Neuronal stem cell (in vitro differentiated cells): Measurements from ENCODE around the gene ANXA4.

Experiments
- DNase-seq: peaks from one replicate; pipeline ENCODE4 v3.0.0-alpha.2; 2013; ENCODE audit warnings: low spot score
- H2AFZ ChIP-seq: one replicate; pipeline ENCODE4 v1.6.1; 2013; ENCODE audit warnings: mild to moderate bottlenecking, low read length, inconsistent platforms
- H2AK5ac ChIP-seq: 2 replicates; pipeline ENCODE4 v1.6.1; 2013; ENCODE audit warnings: low read depth, mild to moderate bottlenecking, inconsistent platforms, low read length, moderate library complexity, mixed read lengths
- H2BK120ac ChIP-seq: 2 replicates; pipeline ENCODE4 v1.6.1; 2013; ENCODE audit warnings: low read depth, mild to moderate bottlenecking, inconsistent platforms, low read length, moderate library complexity, mixed read lengths
- H2BK12ac ChIP-seq: one replicate; pipeline ENCODE4 v1.6.1; 2013; ENCODE audit warnings: low read length, inconsistent platforms
- H2BK15ac ChIP-seq: 2 replicates; pipeline ENCODE4 v1.6.1; 2013; ENCODE audit warnings: mild to moderate bottlenecking, low read length, inconsistent platforms, mixed read lengths
- H2BK5ac ChIP-seq: one replicate; pipeline ENCODE4 v1.6.1; 2013; ENCODE audit warnings: inconsistent platforms, mild to moderate bottlenecking, low read length, moderate library complexity
- H3K14ac ChIP-seq: one replicate; pipeline ENCODE4 v1.6.1; 2013; ENCODE audit warnings: low read length, inconsistent platforms
- H3K18ac ChIP-seq: 2 replicates; pipeline ENCODE4 v1.6.1; 2013; ENCODE audit warnings: low read length, inconsistent platforms
- H3K23ac ChIP-seq: 2 replicates; pipeline ENCODE4 v1.6.1; 2013; ENCODE audit warnings: low read depth, mild to moderate bottlenecking, mixed read lengths, low read length, inconsistent platforms; ENCODE audit not compliant: poor library complexity
- H3K27ac ChIP-seq: replicated peaks from 3 replicates; pipeline ENCODE4 v1.5.1; 2013; ENCODE audit warnings: low read length, inconsistent platforms
- H3K27me3 ChIP-seq, 3 experiments: 2 replicates each; pipeline ENCODE4 v1.6.1; 2013; ENCODE audit warnings: low read length in 3 of 3, mild to moderate bottlenecking in 2 of 3, inconsistent platforms in 1 of 3, low read depth in 1 of 3, mixed read lengths in 1 of 3, moderate library complexity in 1 of 3; ENCODE audit not compliant: control insufficient read depth in 3 of 3, insufficient read depth in 3 of 3
- H3K36me3 ChIP-seq, 2 donors: replicated peaks in 1 of 2; 2 replicates each; pipeline ENCODE4 v1.6.1; 2013; ENCODE audit warnings: low read length in 2 of 2; ENCODE audit not compliant: control insufficient read depth in 2 of 2, insufficient read depth in 2 of 2
- H3K4ac ChIP-seq: 2 replicates; pipeline ENCODE4 v1.6.1; 2013; ENCODE audit warnings: inconsistent platforms, mild to moderate bottlenecking, low read length, moderate library complexity
- H3K4me1 ChIP-seq, 2 donors: 1 replicate in 1 of 2; 2 replicates in 1 of 2; pipeline ENCODE4 v1.6.1; 2013; ENCODE audit warnings: low read length in 2 of 2, low read depth in 1 of 2; ENCODE audit not compliant: control insufficient read depth in 2 of 2, insufficient read depth in 1 of 2
- H3K4me2 ChIP-seq: one replicate; pipeline ENCODE4 v1.6.1; 2013; ENCODE audit warnings: mild to moderate bottlenecking, low read length, inconsistent platforms; ENCODE audit not compliant: insufficient read depth, poor library complexity, severe bottlenecking
- H3K4me3 ChIP-seq, 2 donors: 2 replicates each; pipeline ENCODE4 v1.5.1; 2013; ENCODE audit warnings: low read length in 2 of 2, mild to moderate bottlenecking in 2 of 2, inconsistent platforms in 1 of 2, moderate library complexity in 1 of 2
- H3K79me1 ChIP-seq: one replicate; pipeline ENCODE4 v1.6.1; 2013; ENCODE audit warnings: low read depth, mild to moderate bottlenecking, inconsistent platforms, low read length, moderate library complexity
- H3K9ac ChIP-seq: one replicate; pipeline ENCODE4 v1.6.1; 2013; ENCODE audit warnings: mild to moderate bottlenecking, low read depth, low read length, inconsistent platforms; ENCODE audit not compliant: poor library complexity
- H3K9me3 ChIP-seq, 2 donors: replicated peaks in 1 of 2; 2 replicates each; pipeline versions ENCODE3 to v1.6.1; 2013; ENCODE audit warnings: low read length in 2 of 2, mild to moderate bottlenecking in 2 of 2, inconsistent platforms in 1 of 2, low read depth in 1 of 2, mixed read lengths in 1 of 2, moderate library complexity in 1 of 2; ENCODE audit not compliant: control insufficient read depth in 2 of 2, insufficient read depth in 1 of 2
- H4K8ac ChIP-seq: one replicate; pipeline ENCODE4 v1.6.1; 2013; ENCODE audit warnings: low read depth, mild to moderate bottlenecking, inconsistent platforms, low read length, moderate library complexity
- H4K91ac ChIP-seq: one replicate; pipeline ENCODE4 v1.6.1; 2013; ENCODE audit warnings: low read length, low read depth, mild to moderate bottlenecking, inconsistent platforms; ENCODE audit not compliant: poor library complexity
- WGBS, 2 donors: extraction: QIAGEN DNeasy Blood & Tissue Kit; methylation state at CpG; one replicate each; pipeline ENCODE4 v1.1.7; 2013; ENCODE audit warnings: missing lambda C conversion rate in 2 of 2, mixed read lengths in 1 of 2; ENCODE audit not compliant: insufficient read length in 2 of 2, insufficient replicate concordance in 1 of 2; ENCODE audit errors: extremely low coverage in 2 of 2; 5-methylcytosine and 5-hydroxymethylcytosine counted together

The ANXA4 gene

DNA sequence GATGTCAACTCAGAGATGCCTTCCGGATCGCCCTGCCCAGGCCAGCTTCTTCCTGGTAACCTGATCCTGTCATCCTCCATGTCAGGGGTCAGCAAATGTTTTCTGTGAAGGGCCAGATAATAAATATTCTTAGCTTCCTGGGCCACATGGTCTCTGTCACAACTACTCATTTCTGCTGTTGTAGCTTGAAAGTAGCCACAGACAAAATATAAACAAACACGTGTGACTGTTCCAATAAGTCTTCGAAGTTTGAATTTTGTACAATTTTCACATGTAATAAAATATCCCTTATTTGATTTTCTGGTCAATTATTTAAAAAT lies 35.8 kb downstream of the ANXA4 start:
- Histone ChIP-seq H4K8ac (no peak overlapping the region), H2AFZ (no peak overlapping the region), H3K18ac (no peak overlapping the region), H3K27me3 (no peaks in the 10 kb centered on the region), H3K23ac (no peak overlapping the region), H4K91ac (no peak overlapping the region), H3K14ac (no peak overlapping the region), H2AK5ac (no peak overlapping the region), H3K9ac (no peak overlapping the region), H3K36me3 (no peaks in the 10 kb centered on the region), H3K9me3 (peaks cover 0 to 2% of the 10 kb centered on the region in 2 donors), H3K4ac (no peak overlapping the region), H3K4me2 (no peak overlapping the region), H2BK12ac (no peak overlapping the region), H3K4me3 (no peak overlapping the region), H2BK15ac (no peak overlapping the region), H3K27ac (no peak overlapping the region), H3K79me1 (no peaks in the 10 kb centered on the region), H3K4me1 (peaks cover 0 to 7% of the 10 kb centered on the region in 2 donors), H2BK120ac (no peak overlapping the region), H2BK5ac (no peak overlapping the region)
- WGBS, 2 donors = no CpG with 5 or more reads among the region's 4 CpGs
- DNase-seq = no peak

DNA sequence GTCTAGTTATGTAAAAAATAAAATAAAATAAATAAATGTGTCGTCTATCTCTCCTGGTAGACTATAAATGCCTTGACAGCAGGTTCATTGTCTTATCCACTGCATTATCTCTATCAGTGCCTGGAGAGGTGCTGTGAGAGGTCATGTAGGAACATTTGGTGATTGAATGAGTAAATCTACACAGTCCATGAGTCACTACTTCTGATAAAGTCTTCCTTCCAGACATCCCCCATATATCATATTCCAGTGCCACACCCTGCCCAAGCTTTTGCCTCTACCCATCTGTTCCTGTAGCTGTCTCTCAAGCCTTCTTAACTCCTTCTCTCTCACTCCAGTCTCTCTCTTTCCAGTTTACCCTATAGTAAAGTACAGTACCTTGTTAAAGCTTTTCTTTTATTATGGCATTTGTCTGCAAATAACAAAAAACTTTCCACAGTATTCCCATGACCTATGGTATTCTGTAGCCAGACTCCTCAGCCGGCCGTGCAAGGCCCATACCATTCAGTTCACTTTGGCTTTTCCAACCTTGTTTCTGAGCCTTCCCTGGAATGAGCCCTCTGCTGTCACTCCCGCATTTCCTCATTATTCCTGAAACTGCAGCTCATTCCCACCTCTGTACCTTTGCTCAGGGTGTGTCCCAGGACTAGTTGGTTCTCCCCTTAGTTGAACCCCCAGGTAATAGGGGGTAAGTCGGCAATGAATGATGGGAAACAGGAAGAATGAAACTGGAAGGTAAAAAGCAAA lies 37.5 kb downstream of the ANXA4 start:
- H3K9ac ChIP-seq = no peak overlapping the region
- no peaks in the 10 kb centered on the region for H3K27me3 ChIP-seq
- H4K8ac ChIP-seq = no peak overlapping the region
- H2BK5ac ChIP-seq = no peak overlapping the region
- no peak overlapping the region for H2BK15ac ChIP-seq
- H2BK120ac ChIP-seq = no peak overlapping the region
- no peak overlapping the region for H2AK5ac ChIP-seq
- no peak overlapping the region for H2BK12ac ChIP-seq
- no peak overlapping the region for H3K4me2 ChIP-seq
- H3K18ac ChIP-seq = no peak overlapping the region
- H3K79me1 ChIP-seq = no peaks in the 10 kb centered on the region
- DNase-seq = no peak
- no peak overlapping the region for H2AFZ ChIP-seq
- H3K36me3 ChIP-seq = no peaks in the 10 kb centered on the region
- no peak overlapping the region for H3K27ac ChIP-seq
- no peak overlapping the region for H4K91ac ChIP-seq
- H3K4me1 ChIP-seq = peaks cover 0 to 2% of the 10 kb centered on the region in 2 donors
- H3K14ac ChIP-seq = no peak overlapping the region
- peaks cover 0 to 2% of the 10 kb centered on the region in 2 donors for H3K9me3 ChIP-seq
- no CpG with 5 or more reads among the region's 5 CpGs for WGBS, 2 donors
- no peak overlapping the region for H3K23ac ChIP-seq
- H3K4me3 ChIP-seq = no peak overlapping the region
- no peak overlapping the region for H3K4ac ChIP-seq

DNA sequence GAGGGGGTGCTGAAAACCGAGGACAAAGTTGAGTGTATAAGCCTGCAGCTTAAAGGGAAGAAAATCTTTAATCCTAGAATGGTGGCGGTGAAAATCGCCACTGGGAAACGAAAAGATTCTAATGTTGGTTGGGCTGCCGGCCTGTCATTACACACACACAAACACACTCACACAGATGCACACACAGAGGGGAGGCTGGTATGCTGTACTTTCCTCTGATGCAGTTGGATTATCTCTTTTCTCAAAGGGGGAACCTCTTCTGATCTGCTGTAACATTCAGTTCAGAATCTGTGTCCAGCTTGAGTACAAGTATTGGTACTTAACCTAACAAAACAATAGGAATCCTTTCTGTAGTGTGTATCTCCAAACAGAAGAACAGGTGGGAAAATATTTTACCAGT lies 39.0 kb downstream of the ANXA4 start:
- H3K4me1 ChIP-seq = peaks cover 0 to 2% of the 10 kb centered on the region in 2 donors
- H3K27ac ChIP-seq = no peak overlapping the region
- H3K18ac ChIP-seq = no peak overlapping the region
- H2AK5ac ChIP-seq = no peak overlapping the region
- no peak overlapping the region for H2AFZ ChIP-seq
- no peak overlapping the region for H2BK5ac ChIP-seq
- H4K91ac ChIP-seq = no peak overlapping the region
- H3K14ac ChIP-seq = no peak overlapping the region
- H2BK15ac ChIP-seq = no peak overlapping the region
- no peak overlapping the region for H4K8ac ChIP-seq
- H3K4me2 ChIP-seq = no peak overlapping the region
- H2BK120ac ChIP-seq = no peak overlapping the region
- no peak overlapping the region for H3K9ac ChIP-seq
- DNase-seq = no peak
- WGBS, 2 donors = no CpG with 5 or more reads among the region's 5 CpGs
- no peak overlapping the region for H2BK12ac ChIP-seq
- H3K23ac ChIP-seq = no peak overlapping the region
- no peak overlapping the region for H3K4me3 ChIP-seq
- H3K9me3 ChIP-seq = peaks cover 0 to 2% of the 10 kb centered on the region in 2 donors
- no peak overlapping the region for H3K4ac ChIP-seq
- no peaks in the 10 kb centered on the region for H3K36me3 ChIP-seq
- H3K27me3 ChIP-seq = peaks cover 0 to 4% (median 0%) of the 10 kb centered on the region in 3 experiments
- H3K79me1 ChIP-seq = no peaks in the 10 kb centered on the region

DNA sequence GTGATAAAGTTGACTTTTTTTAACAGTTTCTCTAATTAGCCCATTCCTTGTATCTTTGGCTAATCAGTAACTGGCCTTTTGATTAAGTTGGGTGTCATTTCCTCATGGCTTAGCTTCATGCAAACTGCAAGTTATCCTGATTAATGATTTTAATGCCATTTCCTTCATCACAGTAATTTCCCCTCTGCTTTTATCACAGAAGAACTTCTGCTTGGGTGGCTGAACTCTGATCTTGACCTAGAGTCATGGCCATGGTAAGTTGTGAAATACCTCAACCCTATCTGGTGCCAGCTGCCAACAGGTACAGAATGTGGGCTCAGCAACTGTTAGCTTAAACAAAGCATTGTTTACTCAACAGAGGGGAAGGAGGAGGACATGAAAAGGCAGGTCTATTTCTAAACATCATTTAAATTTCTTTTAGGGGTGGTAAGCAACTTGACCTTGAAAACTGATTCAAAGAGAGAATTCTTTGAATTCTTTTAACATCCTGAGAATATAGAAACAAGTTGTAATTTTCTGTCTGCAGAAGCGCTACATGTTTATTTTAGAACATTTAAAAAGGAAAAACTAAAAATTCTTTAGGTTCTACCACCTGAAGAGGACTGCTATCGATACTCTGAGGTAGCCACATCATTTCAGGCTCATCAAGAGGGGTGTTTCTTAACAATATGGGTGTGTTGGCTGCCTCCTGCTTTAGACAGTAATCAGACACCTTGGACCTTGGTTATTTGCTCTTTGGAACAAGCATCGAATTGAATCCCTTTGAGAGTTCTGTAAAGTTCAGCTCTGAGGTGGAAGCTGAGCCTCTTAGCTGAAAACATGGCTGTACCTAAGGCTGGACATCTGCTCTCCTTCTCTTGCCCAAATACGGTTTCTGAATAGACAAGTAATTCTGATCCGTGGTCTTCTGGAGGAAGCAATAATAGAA lies 39.7 kb downstream of the ANXA4 start:
- H3K27me3 ChIP-seq = peaks cover 0 to 4% (median 0%) of the 10 kb centered on the region in 3 experiments
- H3K79me1 ChIP-seq = no peaks in the 10 kb centered on the region
- no peak overlapping the region for H2BK5ac ChIP-seq
- no peak overlapping the region for H3K27ac ChIP-seq
- H3K4me2 ChIP-seq = no peak overlapping the region
- H3K14ac ChIP-seq = no peak overlapping the region
- peaks cover 0 to 2% of the 10 kb centered on the region in 2 donors for H3K9me3 ChIP-seq
- no peak overlapping the region for H2AK5ac ChIP-seq
- H2BK120ac ChIP-seq = no peak overlapping the region
- no peak overlapping the region for H4K8ac ChIP-seq
- H3K9ac ChIP-seq = no peak overlapping the region
- H2AFZ ChIP-seq = no peak overlapping the region
- WGBS, 2 donors = no CpG with 5 or more reads among the region's 5 CpGs
- peaks cover 0 to 2% of the 10 kb centered on the region in 2 donors for H3K4me1 ChIP-seq
- no peak overlapping the region for H2BK12ac ChIP-seq
- H2BK15ac ChIP-seq = no peak overlapping the region
- no peak for DNase-seq
- H4K91ac ChIP-seq = no peak overlapping the region
- H3K4me3 ChIP-seq = no peak overlapping the region
- H3K36me3 ChIP-seq = no peaks in the 10 kb centered on the region
- no peak overlapping the region for H3K4ac ChIP-seq
- H3K23ac ChIP-seq = no peak overlapping the region
- no peak overlapping the region for H3K18ac ChIP-seq
